HG03060 (cell line): ENCODE data around the gene PCDH15.
"Not testable (repeated sequence)": the region's sequence is repeated elsewhere in the genome, so short reads cannot be mapped to it uniquely, and the experiment has no call there.

Experiments
- ATAC-seq: cut with Tn5 transposase; IDR thresholded peaks from one replicate; pipeline ENCODE4 v1.9.1; 2021; ENCODE audit warnings: low read depth, moderate number of reproducible peaks; ENCODE audit not compliant: unreplicated experiment

Gene PCDH15

GRCh38 chr10:54434782-54435181 is 366.2 kb downstream of the PCDH15 start:
- ATAC-seq: no peak

GRCh38 chr10:54415483-54415882 is 385.5 kb downstream of the PCDH15 start:
- no peak for ATAC-seq

- no peak for ATAC-seq
Measured at GRCh38 chr10:54402576-54402975, 398.5 kb downstream of the PCDH15 start.

GRCh38 chr10:54396031-54396430 is 405.0 kb downstream of the PCDH15 start:
- no peak for ATAC-seq

- ATAC-seq: not testable (repeated sequence)
Measured at GRCh38 chr10:54394598-54394997, 406.4 kb downstream of the PCDH15 start.

GRCh38 chr10:54372179-54372578 is 428.9 kb downstream of the PCDH15 start:
- ATAC-seq: no peak

GRCh38 chr10:54368984-54369383 is 432.0 kb downstream of the PCDH15 start:
- no peak for ATAC-seq

GRCh38 chr10:54363390-54363789 is 437.6 kb downstream of the PCDH15 start:
- no peak for ATAC-seq

GRCh38 chr10:54342058-54342457 is 459.0 kb downstream of the PCDH15 start:
- ATAC-seq: no peak

GRCh38 chr10:54335296-54335695 is 465.7 kb downstream of the PCDH15 start:
- ATAC-seq: no peak

GRCh38 chr10:54319341-54319740 is 481.7 kb downstream of the PCDH15 start:
- no peak for ATAC-seq

GRCh38 chr10:54318470-54318869 is 482.6 kb downstream of the PCDH15 start:
- ATAC-seq: no peak

GRCh38 chr10:54314430-54314829 is 486.6 kb downstream of the PCDH15 start:
- ATAC-seq: no peak

GRCh38 chr10:54284526-54285193 is 516.4 kb downstream of the PCDH15 start:
- ATAC-seq: no peak

- ATAC-seq: no peak
Measured at GRCh38 chr10:54282012-54282411, 519.0 kb downstream of the PCDH15 start.

GRCh38 chr10:54266395-54266794 is 534.6 kb downstream of the PCDH15 start:
- ATAC-seq: no peak

- no peak for ATAC-seq
Measured at GRCh38 chr10:54262726-54263125, 538.3 kb downstream of the PCDH15 start.

GRCh38 chr10:54259104-54259503 is 541.9 kb downstream of the PCDH15 start:
- no peak for ATAC-seq

- ATAC-seq: no peak
Measured at GRCh38 chr10:54234832-54235231, 566.2 kb downstream of the PCDH15 start.

- no peak for ATAC-seq
Measured at GRCh38 chr10:54203401-54203800, 597.6 kb downstream of the PCDH15 start.

- no peak for ATAC-seq
Measured at GRCh38 chr10:54198051-54198450, 603.0 kb downstream of the PCDH15 start.

GRCh38 chr10:54194806-54195205 is 606.2 kb downstream of the PCDH15 start:
- no peak for ATAC-seq

- no peak for ATAC-seq
Measured at GRCh38 chr10:54159924-54160323, 641.1 kb downstream of the PCDH15 start.
